Measurements from ENCODE around the gene CDK5RAP1. TPM values are rescaled to one million over a fixed set of nuclear protein-coding genes. Genes with fewer than 3 reads are reported as not detected.

The CDK5RAP1 gene
- polyA plus RNA-seq, 2 of the 4 experiments (the other 2 are of a cell fraction), result 39.6 to 39.7 TPM

DNA sequence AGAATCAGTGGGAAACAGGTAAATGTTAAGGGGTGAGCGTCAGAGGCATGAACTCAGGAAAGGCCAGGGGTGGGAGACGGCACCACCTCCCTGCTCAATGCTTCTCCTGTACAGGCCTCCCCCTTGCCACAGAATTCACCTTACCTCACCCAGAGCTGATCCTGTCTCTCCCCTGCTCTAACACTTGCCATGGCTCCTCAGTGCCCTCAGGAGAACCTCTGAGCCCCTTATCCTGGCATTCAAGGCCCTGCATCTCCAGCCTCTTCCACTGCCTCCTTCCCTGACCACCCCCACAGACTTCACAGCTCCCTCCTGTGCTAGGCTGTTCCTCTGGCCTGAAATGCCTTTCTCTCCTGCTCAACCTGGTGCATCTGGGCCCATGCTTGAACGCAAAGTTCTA lies 84.4 kb downstream of the CDK5RAP1 start:
- CTCF ChIA-PET, result interaction anchor here (1.1 to 3.1 kb wide), 2 partner anchors 16 to 18 kb away, joined by 4 to 17 read pairs; no protein-coding TSS in a partner anchor
- Histone ChIP-seq H3K9me3 (no peaks in the 10 kb centered on the region), H3K4me1 (no peaks in the 10 kb centered on the region), H3K4me3 (no peak overlapping the region), H3K4me2 (no peak overlapping the region), H3K27ac (no peak overlapping the region)
- FAIRE-seq (no peak), DNase-seq (ENCODE audit: low read depth in 1 of 2, low spot score in 1 of 2) (no peak), ATAC-seq (no peak; a peak in 2 of 6 replicates)
- TF ChIP-seq BHLHE40 (IDR thresholded peaks at IDR 0.05; ENCODE audit: low read depth, low read length), result no peak
- no peak for TF ChIP-seq PHF8 (IDR thresholded peaks at IDR 0.05; ENCODE audit: borderline replicate concordance, low read depth)
- no peak for TF ChIP-seq ZC3H11A (IDR thresholded peaks at IDR 0.05)
- TF ChIP-seq, protein P1, sequence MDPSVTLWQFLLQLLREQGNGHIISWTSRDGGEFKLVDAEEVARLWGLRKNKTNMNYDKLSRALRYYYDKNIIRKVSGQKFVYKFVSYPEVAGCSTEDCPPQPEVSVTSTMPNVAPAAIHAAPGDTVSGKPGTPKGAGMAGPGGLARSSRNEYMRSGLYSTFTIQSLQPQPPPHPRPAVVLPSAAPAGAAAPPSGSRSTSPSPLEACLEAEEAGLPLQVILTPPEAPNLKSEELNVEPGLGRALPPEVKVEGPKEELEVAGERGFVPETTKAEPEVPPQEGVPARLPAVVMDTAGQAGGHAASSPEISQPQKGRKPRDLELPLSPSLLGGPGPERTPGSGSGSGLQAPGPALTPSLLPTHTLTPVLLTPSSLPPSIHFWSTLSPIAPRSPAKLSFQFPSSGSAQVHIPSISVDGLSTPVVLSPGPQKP (IDR thresholded peaks at IDR 0.05; ENCODE audit: low read depth, low read length), result no peak
- no peak for TF ChIP-seq KDM5A (IDR thresholded peaks at IDR 0.05)
- no peak for TF ChIP-seq RARB (CRISPR knock-in tag; IDR thresholded peaks at IDR 0.05)
- TF ChIP-seq, protein P2, sequence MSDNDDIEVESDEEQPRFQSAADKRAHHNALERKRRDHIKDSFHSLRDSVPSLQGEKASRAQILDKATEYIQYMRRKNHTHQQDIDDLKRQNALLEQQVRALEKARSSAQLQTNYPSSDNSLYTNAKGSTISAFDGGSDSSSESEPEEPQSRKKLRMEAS (IDR thresholded peaks at IDR 0.05), result no peak
- TF ChIP-seq, protein P3, sequence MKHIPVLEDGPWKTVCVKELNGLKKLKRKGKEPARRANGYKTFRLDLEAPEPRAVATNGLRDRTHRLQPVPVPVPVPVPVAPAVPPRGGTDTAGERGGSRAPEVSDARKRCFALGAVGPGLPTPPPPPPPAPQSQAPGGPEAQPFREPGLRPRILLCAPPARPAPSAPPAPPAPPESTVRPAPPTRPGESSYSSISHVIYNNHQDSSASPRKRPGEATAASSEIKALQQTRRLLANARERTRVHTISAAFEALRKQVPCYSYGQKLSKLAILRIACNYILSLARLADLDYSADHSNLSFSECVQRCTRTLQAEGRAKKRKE (CRISPR knock-in tag; IDR thresholded peaks at IDR 0.05; ENCODE audit: low read depth), result no peak
- TF ChIP-seq CHD4 (IDR thresholded peaks at IDR 0.05; ENCODE audit: borderline replicate concordance), result no peak
- TF ChIP-seq ESRRA (IDR thresholded peaks at IDR 0.05; ENCODE audit: borderline replicate concordance, low read length), result no peak
- no peak for TF ChIP-seq POLR2AphosphoS2 (conservative IDR thresholded peaks at IDR 0.05; ENCODE audit: low read length)
- TF ChIP-seq, protein P4, sequence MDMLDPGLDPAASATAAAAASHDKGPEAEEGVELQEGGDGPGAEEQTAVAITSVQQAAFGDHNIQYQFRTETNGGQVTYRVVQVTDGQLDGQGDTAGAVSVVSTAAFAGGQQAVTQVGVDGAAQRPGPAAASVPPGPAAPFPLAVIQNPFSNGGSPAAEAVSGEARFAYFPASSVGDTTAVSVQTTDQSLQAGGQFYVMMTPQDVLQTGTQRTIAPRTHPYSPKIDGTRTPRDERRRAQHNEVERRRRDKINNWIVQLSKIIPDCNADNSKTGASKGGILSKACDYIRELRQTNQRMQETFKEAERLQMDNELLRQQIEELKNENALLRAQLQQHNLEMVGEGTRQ (IDR thresholded peaks at IDR 0.05), result no peak
- TF ChIP-seq, protein P5, sequence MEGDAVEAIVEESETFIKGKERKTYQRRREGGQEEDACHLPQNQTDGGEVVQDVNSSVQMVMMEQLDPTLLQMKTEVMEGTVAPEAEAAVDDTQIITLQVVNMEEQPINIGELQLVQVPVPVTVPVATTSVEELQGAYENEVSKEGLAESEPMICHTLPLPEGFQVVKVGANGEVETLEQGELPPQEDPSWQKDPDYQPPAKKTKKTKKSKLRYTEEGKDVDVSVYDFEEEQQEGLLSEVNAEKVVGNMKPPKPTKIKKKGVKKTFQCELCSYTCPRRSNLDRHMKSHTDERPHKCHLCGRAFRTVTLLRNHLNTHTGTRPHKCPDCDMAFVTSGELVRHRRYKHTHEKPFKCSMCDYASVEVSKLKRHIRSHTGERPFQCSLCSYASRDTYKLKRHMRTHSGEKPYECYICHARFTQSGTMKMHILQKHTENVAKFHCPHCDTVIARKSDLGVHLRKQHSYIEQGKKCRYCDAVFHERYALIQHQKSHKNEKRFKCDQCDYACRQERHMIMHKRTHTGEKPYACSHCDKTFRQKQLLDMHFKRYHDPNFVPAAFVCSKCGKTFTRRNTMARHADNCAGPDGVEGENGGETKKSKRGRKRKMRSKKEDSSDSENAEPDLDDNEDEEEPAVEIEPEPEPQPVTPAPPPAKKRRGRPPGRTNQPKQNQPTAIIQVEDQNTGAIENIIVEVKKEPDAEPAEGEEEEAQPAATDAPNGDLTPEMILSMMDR (IDR thresholded peaks at IDR 0.05), result no peak
- TF ChIP-seq ZNF302 (CRISPR knock-in tag; IDR thresholded peaks at IDR 0.05), result no peak
- 69% methylated on average over 3 of the region's 3 CpGs for WGBS (ENCODE audit: missing lambda C conversion rate)
- POLR2A ChIA-PET, result no interaction called here

DNA sequence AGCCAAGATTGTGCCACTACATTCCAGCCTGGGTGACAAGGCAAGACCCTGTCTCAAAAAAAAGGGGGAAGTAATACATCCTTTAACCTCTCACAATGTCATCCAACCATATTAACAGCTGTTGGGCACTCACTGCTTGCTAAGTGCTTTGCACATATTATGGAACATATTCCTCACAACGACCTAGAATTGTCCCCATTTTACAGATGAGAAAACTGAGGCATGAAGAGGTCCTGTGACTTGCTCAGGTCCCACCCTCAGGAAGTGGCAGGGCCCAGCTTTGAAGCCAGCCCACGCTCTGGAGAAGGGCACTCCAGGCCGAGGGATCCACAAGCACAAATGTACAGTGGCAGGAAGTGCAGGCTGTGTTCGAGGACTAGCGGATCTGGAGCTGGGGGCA lies 85.0 kb downstream of the CDK5RAP1 start:
- H3K4me3 ChIP-seq, result no peak overlapping the region
- ChIA-PET CTCF (interaction anchor here (0.7 to 3.1 kb wide), 3 partner anchors 16 to 26 kb away, joined by 3 to 17 read pairs (median 4); no protein-coding TSS in a partner anchor), POLR2A (no interaction called here)
- FAIRE-seq (no peak), ATAC-seq (no peak), DNase-seq (ENCODE audit: low read depth in 1 of 2, low spot score in 1 of 2) (no peak)
- H3K27ac ChIP-seq, result no peak overlapping the region
- TF ChIP-seq PHF8 (IDR thresholded peaks at IDR 0.05; ENCODE audit: borderline replicate concordance, low read depth), result no peak
- TF ChIP-seq CBX8 (IDR thresholded peaks at IDR 0.05), result no peak
- no peak for TF ChIP-seq EHF (CRISPR knock-in tag; IDR thresholded peaks at IDR 0.05)
- TF ChIP-seq CBX2 (IDR thresholded peaks at IDR 0.05; ENCODE audit: borderline replicate concordance, low read depth), result no peak
- TF ChIP-seq HDAC2 (IDR thresholded peaks at IDR 0.05), result no peak
- TF ChIP-seq, protein P5 (IDR thresholded peaks at IDR 0.05), result no peak
- no peak overlapping the region for H3K4me2 ChIP-seq
- no peaks in the 10 kb centered on the region for H3K9me3 ChIP-seq
- H3K4me1 ChIP-seq, result no peaks in the 10 kb centered on the region
- 57% methylated on average over 5 of the region's 5 CpGs for WGBS (ENCODE audit: missing lambda C conversion rate)
